Aorta (tissue), 5 donors: Measurements from ENCODE around the gene PRDM12. TPM values are rescaled to one million over a fixed set of nuclear protein-coding genes. Genes with fewer than 3 reads are reported as not detected.
A peak's percentile ranks its signal among the peaks of the same experiment; 100 is the strongest.

ENCODE experiments used
- ATAC-seq: fragments of 200-7000 bp; cut with Tn5 transposase; one replicate; pipeline ENCODE4 v1.9.1; 2022; ENCODE audit warnings: moderate library complexity; ENCODE audit not compliant: low FRiP score
- DNase-seq, 2 donors: peaks; one replicate each; pipeline ENCODE4 v3.0.0-alpha.2; 2020
- H3K27ac ChIP-seq, 2 donors: one replicate each; pipeline ENCODE4 v1.5.1; 2013; ENCODE audit warnings: low read length in 2 of 2, mild to moderate bottlenecking in 2 of 2, moderate library complexity in 2 of 2, control low read depth in 1 of 2, inconsistent platforms in 1 of 2, low read depth in 1 of 2
- H3K27me3 ChIP-seq, 2 donors: one replicate each; pipeline ENCODE4 v1.6.1; 2013; ENCODE audit warnings: control low read depth in 1 of 2, low read length in 1 of 2, mild to moderate bottlenecking in 1 of 2, moderate library complexity in 1 of 2; ENCODE audit not compliant: insufficient read depth in 2 of 2, control insufficient read depth in 1 of 2
- H3K36me3 ChIP-seq, 2 donors: one replicate each; pipeline ENCODE4 v1.6.1; 2013; ENCODE audit warnings: control low read depth in 1 of 2, low read length in 1 of 2, mild to moderate bottlenecking in 1 of 2; ENCODE audit not compliant: insufficient read depth in 2 of 2, control insufficient read depth in 1 of 2
- H3K4me1 ChIP-seq, 2 donors: one replicate each; pipeline ENCODE4 v1.6.1; 2013; ENCODE audit warnings: low read length in 2 of 2, control low read depth in 1 of 2, mild to moderate bottlenecking in 1 of 2, moderate library complexity in 1 of 2; ENCODE audit not compliant: insufficient read depth in 2 of 2, control insufficient read depth in 1 of 2
- H3K4me3 ChIP-seq, 2 donors: one replicate each; pipeline ENCODE4 v1.5.1; 2013; ENCODE audit warnings: low read length in 2 of 2, control low read depth in 1 of 2, mild to moderate bottlenecking in 1 of 2
- H3K9me3 ChIP-seq: one replicate; pipeline ENCODE4 v1.6.1; 2013; ENCODE audit warnings: mild to moderate bottlenecking, low read length; ENCODE audit not compliant: control insufficient read depth
- WGBS, 2 donors: extraction: QIAGEN DNeasy Blood & Tissue Kit; methylation state at CpG; one replicate each; pipeline ENCODE4 v1.1.7; 2013; 5-methylcytosine and 5-hydroxymethylcytosine counted together
- intact Hi-C, 2 donors: fragments of 100-400 bp; cut with DNase I; formaldehyde crosslinking; loops; one replicate each; pipeline versions ENCODE4 v1.14.2 to v1.15.0; 2022
- polyA plus RNA-seq, 2 donors: library from polyadenylated mRNA; stranded (reverse); fragments of 200-250 nt; gene quantifications; one replicate each; pipeline ENCODE4 v1.2.3, GENCODE V29; 2013
- total RNA-seq, 2 donors: library from RNA; stranded (reverse); fragmentation: NEBNext Ultra II Directional; extraction: Animal tissue kit (Norgen Biotek cat#: 25700); gene quantifications; one replicate each; pipeline ENCODE4 v1.2.1, GENCODE V29; 2021
- donor health status: healthy with polysubstance abuse.
- donor health status: Bipolar disorder and iron deficiency.
- donor health status: DM: no; HTN: no; CAD: no.
- donor health status: DM: no; HTN: no; CAD: no.
- donor health status: DM: yes; HTN: yes; CAD: no.

Gene PRDM12
- total and polyA plus RNA-seq, 4 donors: not detected

DNA sequence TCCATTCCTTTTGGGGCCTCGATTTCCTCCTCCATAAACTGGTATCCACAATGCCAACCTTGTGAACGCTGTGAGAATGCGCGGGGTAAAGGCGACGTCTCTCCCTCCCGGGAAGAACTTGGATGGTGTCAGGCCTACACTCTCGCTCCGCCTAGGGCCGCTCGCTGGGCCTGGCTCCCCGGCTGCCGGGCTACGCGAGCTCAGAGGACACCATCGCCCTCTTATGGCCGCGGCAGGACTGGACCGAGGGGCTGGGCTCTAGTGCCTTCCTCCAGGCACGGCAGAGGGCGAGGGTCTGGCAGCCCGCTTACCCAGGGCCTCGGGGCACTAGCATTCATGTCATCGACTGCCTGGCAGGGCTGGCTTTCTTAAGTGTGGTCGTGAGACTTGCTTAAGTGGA is 27.9 kb downstream of the PRDM12 start:
- no peaks in the 10 kb centered on the region for H3K9me3 ChIP-seq
- H3K4me3 ChIP-seq: no peak overlapping the region
- H3K27ac ChIP-seq: no peak overlapping the region
- ATAC-seq (no peak), DNase-seq (no peak)
- no peaks in the 10 kb centered on the region for H3K27me3 ChIP-seq
- WGBS, 2 donors: 33 to 37% methylated on average over 25 of the region's 25 CpGs
- no peaks in the 10 kb centered on the region for H3K36me3 ChIP-seq
- intact Hi-C loops: no loop called here
- no peaks in the 10 kb centered on the region for H3K4me1 ChIP-seq

DNA sequence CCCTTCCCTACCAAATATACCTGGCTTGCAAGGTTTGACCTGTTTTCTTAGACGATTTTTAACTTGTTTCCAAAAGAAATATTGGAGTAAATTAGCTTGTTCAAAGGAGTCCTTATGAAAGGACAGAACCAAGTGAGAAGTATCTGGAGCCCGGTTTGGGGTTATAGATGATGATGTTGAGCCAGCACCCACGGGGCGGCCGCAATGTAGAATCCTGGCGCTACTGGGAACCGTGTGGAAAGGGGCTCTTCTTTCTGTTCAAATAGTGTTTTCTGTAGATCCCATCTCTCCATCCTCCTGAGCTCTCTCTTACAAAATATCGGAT is 28.7 kb downstream of the PRDM12 start:
- intact Hi-C loops: no loop called here
- Histone ChIP-seq H3K4me3 (peak overlapping the region; percentile 31 to 57), H3K27ac (peak overlapping the region in 1 of 2 donors; percentile 38), H3K27me3 (no peaks in the 10 kb centered on the region), H3K36me3 (peaks cover 0 to under 1% of the 10 kb centered on the region in 2 donors), H3K4me1 (no peaks in the 10 kb centered on the region), H3K9me3 (no peaks in the 10 kb centered on the region)
- no peak for ATAC-seq
- no peak for DNase-seq
- WGBS, 2 donors: 4 to 5% methylated on average over 8 of the region's 8 CpGs

DNA sequence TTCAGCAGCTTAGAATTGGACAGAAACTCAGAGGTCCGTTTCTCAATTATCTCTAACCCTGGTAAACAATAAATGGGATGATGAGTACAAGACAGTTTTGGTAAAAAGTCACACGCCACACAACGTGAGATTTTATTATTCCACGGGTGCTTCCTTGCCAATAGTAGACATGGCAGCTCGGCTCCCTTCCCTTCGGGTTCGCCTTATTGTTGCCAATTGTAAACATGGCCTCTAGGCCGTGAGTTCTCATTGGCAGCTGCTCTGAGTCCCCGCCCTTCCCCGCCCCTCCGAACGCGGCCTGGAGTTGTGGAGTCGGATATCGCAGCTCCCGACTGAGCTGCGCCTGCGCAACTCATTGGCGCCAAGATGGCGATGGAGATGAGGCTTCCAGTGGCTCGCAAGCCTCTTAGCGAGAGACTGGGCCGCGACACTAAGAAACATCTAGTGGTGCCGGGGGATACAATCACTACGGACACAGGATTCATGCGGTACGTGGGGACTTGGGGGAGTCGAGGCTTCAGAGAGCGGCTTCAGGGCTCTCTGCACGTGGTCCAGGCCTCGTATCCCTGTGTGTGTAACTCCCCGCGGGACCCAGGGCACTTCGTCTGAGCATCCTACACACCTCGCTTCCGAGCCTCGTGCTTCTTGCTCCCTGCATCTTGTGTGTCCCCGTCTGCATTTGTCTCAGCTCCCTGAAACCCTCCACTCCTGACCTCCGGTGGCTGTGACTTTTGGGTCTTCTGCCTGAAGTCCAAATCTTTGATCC is 29.2 kb downstream of the PRDM12 start, which contains the start of gene EXOSC2:
Gene EXOSC2 (plus strand): TSS at position 355 of the 766 bp plus-strand sequence. CDS start 12 bp downstream, at position 367.
- ATAC-seq (peak; percentile 96), DNase-seq (peak; percentile 99)
- WGBS, 2 donors: 0 to 1% methylated on average over 40 of the region's 40 CpGs
- peak within 1 kb of the TSS in 1 of 2 donors; percentile 38 for H3K27ac ChIP-seq
- H3K4me3 ChIP-seq: peak within 1 kb of the TSS; percentile 48 to 57
- H3K36me3 ChIP-seq: peaks cover 0 to 4% of the 10 kb centered on the region in 2 donors
- H3K27me3 ChIP-seq: no peaks in the 10 kb centered on the region
- no peaks in the 10 kb centered on the region for H3K9me3 ChIP-seq
- no peaks in the 10 kb centered on the region for H3K4me1 ChIP-seq
- intact Hi-C loops: no loop called here

DNA sequence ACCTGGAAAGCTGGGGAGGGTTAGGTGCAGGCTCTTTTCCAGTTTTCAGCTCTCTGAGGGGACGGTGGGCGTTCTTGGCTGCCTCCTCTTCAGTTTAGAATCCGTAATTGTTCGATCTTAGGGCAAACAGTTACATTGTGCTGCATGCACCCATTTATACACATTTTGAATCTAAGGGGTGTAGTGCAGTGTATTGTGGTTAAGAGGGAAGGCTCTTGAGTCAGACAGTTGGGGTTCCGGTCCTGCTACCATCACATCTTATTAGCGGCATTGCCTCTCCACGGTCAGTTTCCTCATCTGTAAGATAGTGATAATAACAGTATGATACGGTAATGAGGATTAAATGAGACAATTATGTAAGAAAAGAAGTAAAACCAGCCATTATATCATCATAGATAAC is 29.8 kb downstream of the PRDM12 start:
- ATAC-seq: no peak
- Histone ChIP-seq H3K4me1 (no peaks in the 10 kb centered on the region), H3K27ac (no peak overlapping the region), H3K9me3 (no peaks in the 10 kb centered on the region), H3K27me3 (no peaks in the 10 kb centered on the region), H3K4me3 (peak overlapping the region; percentile 44 to 48), H3K36me3 (peaks cover 0 to 4% of the 10 kb centered on the region in 2 donors)
- DNase-seq: no peak
- intact Hi-C loops: no loop called here
- 2 to 3% methylated on average over 8 of the region's 8 CpGs for WGBS, 2 donors

DNA sequence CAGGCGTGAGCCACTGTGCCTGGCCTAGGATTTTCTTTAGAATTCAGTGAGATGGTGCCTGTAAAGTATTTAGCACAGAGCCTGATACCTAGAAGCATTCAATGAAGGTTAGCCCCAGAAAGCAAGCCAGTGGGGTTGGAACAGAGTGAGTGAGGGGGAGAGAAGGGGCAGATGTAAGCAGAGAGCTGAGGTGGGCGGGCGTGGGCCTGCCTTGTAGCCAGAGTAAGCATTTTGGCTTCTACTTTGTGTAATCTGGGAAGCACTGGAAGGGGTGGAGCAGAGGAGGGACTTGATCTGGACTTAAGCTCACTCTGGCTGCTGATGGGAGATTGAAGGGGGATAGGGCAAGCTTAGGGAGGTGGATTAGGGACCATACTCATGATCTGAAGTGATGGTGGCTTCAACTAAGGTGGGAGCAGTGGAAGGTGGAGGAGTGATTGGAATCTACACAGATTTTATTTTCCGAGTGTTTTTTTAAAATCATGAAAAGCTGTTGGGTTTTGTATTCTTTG is 31.8 kb downstream of the PRDM12 start:
- H3K4me3 ChIP-seq: no peak overlapping the region
- no peaks in the 10 kb centered on the region for H3K9me3 ChIP-seq
- no peak for ATAC-seq
- WGBS, 2 donors: 83 to 93% methylated on average over 4 of the region's 4 CpGs
- no peaks in the 10 kb centered on the region for H3K27me3 ChIP-seq
- no peak overlapping the region for H3K27ac ChIP-seq
- no peaks in the 10 kb centered on the region for H3K4me1 ChIP-seq
- peaks cover 0 to 7% of the 10 kb centered on the region in 2 donors for H3K36me3 ChIP-seq
- intact Hi-C loops: no loop called here
- DNase-seq: peak in 1 of 2 donors; percentile 8

DNA sequence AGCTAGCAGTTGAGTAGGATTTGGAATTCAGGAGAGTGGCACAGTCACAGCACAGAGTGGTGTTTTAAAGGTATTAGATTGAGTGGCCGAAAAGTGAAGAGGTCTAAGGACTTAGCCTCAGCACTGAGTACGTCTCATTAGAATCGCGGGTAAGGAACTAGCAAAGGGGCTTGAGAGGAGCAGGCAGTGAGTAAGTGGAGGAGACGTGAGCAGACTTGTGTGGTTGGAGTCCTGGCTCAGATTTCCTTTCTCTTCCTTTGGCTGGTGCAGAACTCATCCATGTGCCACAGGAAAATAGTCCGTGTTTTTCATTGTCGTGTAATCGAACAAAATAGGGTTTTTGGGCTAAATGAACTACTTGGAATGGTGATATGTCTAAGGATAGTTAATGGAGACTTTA is 32.6 kb downstream of the PRDM12 start:
- Histone ChIP-seq H3K9me3 (no peaks in the 10 kb centered on the region), H3K4me3 (no peak overlapping the region), H3K27ac (no peak overlapping the region), H3K27me3 (no peaks in the 10 kb centered on the region), H3K4me1 (no peaks in the 10 kb centered on the region), H3K36me3 (peaks cover 0 to 7% of the 10 kb centered on the region in 2 donors)
- 84 to 91% methylated on average over 8 of the region's 8 CpGs for WGBS, 2 donors
- ATAC-seq (no peak), DNase-seq (no peak)
- intact Hi-C loops: no loop called here

DNA sequence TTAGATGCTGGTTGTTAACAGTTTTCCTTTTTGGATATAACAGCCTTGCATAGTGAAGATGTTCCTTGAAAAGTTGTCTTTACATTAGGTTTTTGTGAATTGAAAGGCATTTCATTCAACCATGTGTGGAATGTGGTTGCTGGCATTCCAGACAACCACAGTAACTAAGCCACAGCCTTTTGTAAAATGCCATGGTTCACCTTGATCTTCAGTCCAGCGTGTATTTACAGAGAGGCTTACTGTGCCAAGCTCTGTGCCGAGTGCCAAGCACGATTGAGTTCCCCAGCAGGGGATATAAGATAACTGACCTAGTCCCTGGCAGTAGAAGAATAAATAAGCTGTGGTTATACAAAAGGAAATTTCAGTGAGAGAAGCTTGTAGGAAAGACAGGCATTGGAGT is 34.1 kb downstream of the PRDM12 start:
- Histone ChIP-seq H3K27me3 (no peaks in the 10 kb centered on the region), H3K27ac (no peak overlapping the region), H3K36me3 (peaks cover 0 to 10% of the 10 kb centered on the region in 2 donors), H3K4me3 (no peak overlapping the region), H3K9me3 (no peaks in the 10 kb centered on the region), H3K4me1 (no peaks in the 10 kb centered on the region)
- ATAC-seq (no peak), DNase-seq (peak in 1 of 2 donors; percentile 19)
- WGBS, 2 donors: 39 to 48% methylated on average over 3 of the region's 3 CpGs
- intact Hi-C loops: no loop called here

DNA sequence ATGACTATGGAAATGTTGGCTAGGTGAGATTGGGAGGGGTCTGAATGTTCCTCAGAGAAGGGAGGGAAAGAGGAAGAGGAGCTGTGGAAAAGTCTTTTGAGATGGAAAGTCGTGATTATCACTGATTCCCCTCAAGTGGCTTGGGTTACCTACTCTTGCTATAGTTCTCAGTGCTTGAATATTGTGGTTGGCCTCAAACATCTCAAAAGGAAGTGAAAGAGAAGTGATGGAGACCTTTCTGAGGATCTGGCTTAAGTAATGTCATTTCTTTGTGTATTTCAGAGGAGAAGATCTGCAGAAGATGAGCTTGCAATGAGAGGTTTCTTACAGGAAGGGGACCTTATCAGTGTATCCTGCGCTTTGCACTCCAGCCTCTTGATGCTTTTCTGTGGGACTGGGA is 34.7 kb downstream of the PRDM12 start:
- Histone ChIP-seq H3K27me3 (no peaks in the 10 kb centered on the region), H3K4me1 (no peaks in the 10 kb centered on the region), H3K36me3 (peaks cover 4 to 12% of the 10 kb centered on the region in 2 donors), H3K9me3 (no peaks in the 10 kb centered on the region), H3K4me3 (no peak overlapping the region), H3K27ac (no peak overlapping the region)
- 91 to 97% methylated on average over 2 of the region's 2 CpGs for WGBS, 2 donors
- ATAC-seq (no peak), DNase-seq (no peak)
- intact Hi-C loops: no loop called here
